Heart right ventricle (tissue), 16 donors: ENCODE results near the gene DOLK. TPM values are rescaled to one million over a fixed set of nuclear protein-coding genes. Genes with fewer than 3 reads are reported as not detected.

ENCODE experiments used
- ATAC-seq, 8 donors: fragments of 200-7000 bp; cut with Tn5 transposase; one replicate each; pipeline ENCODE4 v1.9.1; 2020; ENCODE audit warnings: mild to moderate bottlenecking in 8 of 8, moderate library complexity in 8 of 8, moderate number of reproducible peaks in 1 of 8
- DNase-seq, 2 donors: peaks; one replicate each; pipeline ENCODE4 v3.0.0-alpha.2; 2020
- H3K27ac ChIP-seq, 10 donors: fragments of 200-600 bp; sonication (generic) in 2 of 10; one replicate each; pipeline versions ENCODE4 v1.5.0 to v1.8.0; 2020 to 2022; ENCODE audit warnings: mild to moderate bottlenecking in 3 of 10
- H3K27me3 ChIP-seq, 7 donors: fragments of 200-600 bp; one replicate each; pipeline ENCODE4 v1.8.0; 2021 to 2022; ENCODE audit warnings: mild to moderate bottlenecking in 2 of 7
- H3K36me3 ChIP-seq, 9 donors: fragments of 200-600 bp; sonication (generic) in 1 of 9; one replicate each; pipeline versions ENCODE4 v1.5.0 to v1.8.0; 2020 to 2022; ENCODE audit warnings: mild to moderate bottlenecking in 2 of 9
- H3K4me1 ChIP-seq, 9 donors: fragments of 200-600 bp; sonication (generic) in 1 of 9; one replicate each; pipeline versions ENCODE4 v1.5.0 to v1.8.0; 2020 to 2022; ENCODE audit warnings: mild to moderate bottlenecking in 4 of 9
- H3K4me3 ChIP-seq, 10 donors: fragments of 200-600 bp; sonication (generic) in 2 of 10; one replicate each; pipeline versions ENCODE4 v1.5.0 to v1.8.0; 2020 to 2022; ENCODE audit warnings: mild to moderate bottlenecking in 7 of 10, moderate library complexity in 2 of 10
- H3K9me3 ChIP-seq, 11 donors: fragments of 200-600 bp in 10 of 11; sonication (generic) in 2 of 11; one replicate each; pipeline versions ENCODE4 v1.5.0 to v1.8.0; 2013 to 2022; ENCODE audit warnings: mild to moderate bottlenecking in 2 of 11, control low read depth in 1 of 11, moderate library complexity in 1 of 11
- WGBS, 2 donors: extraction: QIAGEN DNeasy Blood & Tissue Kit; methylation state at CpG; one replicate each; pipeline ENCODE4 v1.1.7; 2013; ENCODE audit warnings: inconsistent platforms in 1 of 2; 5-methylcytosine and 5-hydroxymethylcytosine counted together
- intact Hi-C, 10 donors: fragments of 100-400 bp; cut with DNase I; formaldehyde crosslinking; loops; one replicate each; pipeline versions ENCODE4 v1.11.1 to v1.14.2; 2022
- long read RNA-seq, 3 donors: library from polyadenylated mRNA; unstranded; transcript quantifications; one replicate each; pipeline ENCODE4 v2.0.0, GENCODE V29; 2020 to 2021
- polyA plus RNA-seq, 2 donors: library from polyadenylated mRNA; stranded (reverse); fragments of 200-250 nt; gene quantifications; one replicate each; pipeline ENCODE4 v1.2.3, GENCODE V29; 2013
- total RNA-seq, 10 donors: library from RNA; stranded (reverse); fragmentation: NEBNext Ultra II Directional in 3 of 10; extraction: Animal tissue kit (Norgen Biotek cat#: 25700) in 3 of 10; gene quantifications; one replicate each; pipeline versions ENCODE4 v1.2.1 to v1.2.4, GENCODE V29; 2021 to 2023
- TF ChIP-seq, protein P1 (sequence below), 9 donors: fragments of 200-600 bp; sonication (generic) in 2 of 9; IDR thresholded peaks; one replicate each; pipeline versions ENCODE4 v1.5.0 to v1.8.0; 2021 to 2022; ENCODE audit warnings: antibody characterized with exemption in 9 of 9, mild to moderate bottlenecking in 5 of 9, moderate library complexity in 1 of 9
- donor health status: Arrhythmogenic right ventricular cardiomyopathy.
- donor health status: ischemic (EF 13 %, LVEDD 7.1; RV severe dilation, severe dysfunction).
- donor health status: healthy with polysubstance abuse.
- donor health status: DM: no; HTN: yes; CAD: no.
- donor health status: DM: no; HTN: no; CAD: no.
- donor health status: ischemic (EF 25% LVEDD 6.9; RV normal size, moderate dysfunction).
- donor health status: ischemic (EF 25% LVEDD 5.7; RV mildly dilated, moderate dysfunction).
- donor health status: healthy.
- donor health status: DM: yes; HTN: yes; CAD: no.
- donor health status: Ischemic cardiomyopathy.
- donor health status: ischemic (EF 35%, LVEDD 5.7; RV mildly dilated, moderate dysfunction).
- donor health status: nonischemic (EF 11% LVEDD 7.7; RV severe dilation, severe dysfunction).
- donor health status: DM: yes; HTN: yes; CAD: no.
- donor health status: PGD.
- donor health status: ischemic (EF 29% LVEDD 5.4; RV normal size, mild dysfunction).
- donor health status: nonischemic (EF 23%, LVEDD 6.1; RV moderate dilation, normal function).

Gene DOLK
- total RNA-seq (10 to 100 TPM in 3 of 10 donors, 1 to 10 TPM in 7; 6.0 to 12.0 (median 8.8) TPM), polyA plus RNA-seq (10 to 100 TPM in 1 of 2 donors, 1 to 10 TPM in 1; 5.0 to 14.2 TPM)
- long read RNA-seq, donor 1, transcript DOLK-201 (1 exons, 2,090 nt) = major isoform, 20 of 20 reads
- long read RNA-seq, donor 1, partial matches to known transcripts = 0 of 20 reads
- long read RNA-seq, donor 1, other reads (novel, unspliced or antisense) = 0 of 20 reads
- long read RNA-seq, donor 2, transcript DOLK-201 (1 exons, 2,090 nt) = major isoform, 33 of 33 reads
- long read RNA-seq, donor 2, partial matches to known transcripts = 0 of 33 reads
- long read RNA-seq, donor 2, other reads (novel, unspliced or antisense) = 0 of 33 reads
- long read RNA-seq, donor 3, transcript DOLK-201 (1 exons, 2,090 nt) = major isoform, 47 of 47 reads
- long read RNA-seq, donor 3, partial matches to known transcripts = 0 of 47 reads
- long read RNA-seq, donor 3, other reads (novel, unspliced or antisense) = 0 of 47 reads

DNA sequence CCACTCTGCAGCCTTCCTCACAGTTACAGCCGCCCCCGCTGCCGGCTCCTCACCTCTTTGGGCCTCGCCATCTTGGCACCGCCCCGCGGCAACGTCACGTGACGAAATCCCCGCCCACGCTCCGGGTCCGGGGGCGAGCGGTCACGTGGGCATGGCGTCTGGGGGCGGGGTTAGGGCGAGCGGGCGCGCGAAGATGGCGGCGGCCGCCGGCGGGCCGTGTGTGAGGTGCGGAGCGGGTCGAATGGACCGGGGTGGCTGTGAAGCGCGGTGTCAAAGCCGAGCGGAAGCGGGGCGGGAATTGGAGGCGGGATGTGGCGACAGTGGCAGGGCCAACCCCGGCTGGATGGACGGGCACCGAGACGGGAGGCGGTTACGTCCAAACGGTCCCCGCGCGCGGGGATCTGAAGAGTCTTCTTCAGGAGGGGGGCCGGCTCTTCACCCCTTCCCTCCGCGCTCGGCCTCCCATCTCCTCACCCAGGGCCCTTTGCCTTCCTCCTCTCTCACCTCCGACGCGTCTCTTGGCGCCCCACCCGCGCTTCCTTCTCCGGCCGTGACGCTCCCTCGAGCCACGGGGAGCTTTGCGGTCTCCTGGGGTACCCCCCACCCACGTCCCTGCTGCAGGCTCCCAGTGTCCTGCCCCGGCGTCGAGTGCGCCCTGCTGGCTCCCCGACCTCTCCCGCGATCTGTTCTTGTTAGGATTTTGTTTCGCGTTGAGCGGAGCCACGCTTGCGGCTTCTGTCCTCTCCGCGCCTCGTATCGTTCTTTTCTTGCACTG lies at the start of gene DOLK, which contains the start of gene NUP188:
Gene DOLK (minus strand): TSS at position 77 of the 775 bp plus-strand sequence. CDS start 300 bp downstream, outside the sequence.
Gene NUP188 (plus strand): TSS at position 173 of the 775 bp plus-strand sequence. CDS start 21 bp downstream, at position 194.
- Histone ChIP-seq H3K4me1 (peaks cover 9 to 44% (median 29%) of the 10 kb centered on the region in 9 donors), H3K4me3 (peak within 1 kb of the TSS; percentile 73 to 96 (median 85)), H3K9me3 (no peaks in the 10 kb centered on the region), H3K27me3 (no peaks in the 10 kb centered on the region), H3K27ac (peak within 1 kb of the TSS; percentile 73 to 96 (median 93)), H3K36me3 (peaks cover 0 to 64% (median 15%) of the 10 kb centered on the region in 9 donors)
- TF ChIP-seq, protein P1, sequence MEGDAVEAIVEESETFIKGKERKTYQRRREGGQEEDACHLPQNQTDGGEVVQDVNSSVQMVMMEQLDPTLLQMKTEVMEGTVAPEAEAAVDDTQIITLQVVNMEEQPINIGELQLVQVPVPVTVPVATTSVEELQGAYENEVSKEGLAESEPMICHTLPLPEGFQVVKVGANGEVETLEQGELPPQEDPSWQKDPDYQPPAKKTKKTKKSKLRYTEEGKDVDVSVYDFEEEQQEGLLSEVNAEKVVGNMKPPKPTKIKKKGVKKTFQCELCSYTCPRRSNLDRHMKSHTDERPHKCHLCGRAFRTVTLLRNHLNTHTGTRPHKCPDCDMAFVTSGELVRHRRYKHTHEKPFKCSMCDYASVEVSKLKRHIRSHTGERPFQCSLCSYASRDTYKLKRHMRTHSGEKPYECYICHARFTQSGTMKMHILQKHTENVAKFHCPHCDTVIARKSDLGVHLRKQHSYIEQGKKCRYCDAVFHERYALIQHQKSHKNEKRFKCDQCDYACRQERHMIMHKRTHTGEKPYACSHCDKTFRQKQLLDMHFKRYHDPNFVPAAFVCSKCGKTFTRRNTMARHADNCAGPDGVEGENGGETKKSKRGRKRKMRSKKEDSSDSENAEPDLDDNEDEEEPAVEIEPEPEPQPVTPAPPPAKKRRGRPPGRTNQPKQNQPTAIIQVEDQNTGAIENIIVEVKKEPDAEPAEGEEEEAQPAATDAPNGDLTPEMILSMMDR (IDR thresholded peaks at IDR 0.05) = no peak
- ATAC-seq (peak; percentile 89 to 96 (median 94)), DNase-seq (peak; percentile 97 to 99)
- WGBS, 2 donors = 0 to 1% methylated on average over 82 to 86 of the region's 86 CpGs
- intact Hi-C loops = loop anchor here in 1 of 10 donors (10.0 kb wide), 1 partner anchor 263 kb away; the partner anchor contains the start of gene SET

DNA sequence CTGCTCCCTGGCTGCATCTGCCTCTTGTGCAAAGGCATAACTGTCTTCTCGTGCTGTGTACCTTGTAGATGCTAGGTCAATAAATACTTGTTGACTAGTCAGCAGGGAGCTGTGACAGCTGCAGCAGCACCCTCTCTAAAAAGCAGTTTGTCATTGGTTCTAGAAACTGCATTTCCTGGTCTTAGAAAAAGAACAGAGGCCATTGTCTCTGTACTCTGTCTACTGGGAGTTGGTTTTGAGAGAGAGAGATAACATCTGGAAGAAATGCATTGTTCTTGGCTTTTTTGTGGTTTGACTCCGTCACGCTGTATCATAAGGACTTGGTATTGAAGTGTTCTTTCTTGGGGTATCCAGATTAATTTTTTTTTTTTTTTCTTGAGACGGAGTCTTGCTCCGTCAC lies 48.4 kb upstream of the DOLK start:
- ATAC-seq = peak in 7 of 8 donors; percentile 33 to 75 (median 54)
- 77 to 83% methylated on average over 5 of the region's 5 CpGs for whole genome bisulfite sequencing, 2 donors

DNA sequence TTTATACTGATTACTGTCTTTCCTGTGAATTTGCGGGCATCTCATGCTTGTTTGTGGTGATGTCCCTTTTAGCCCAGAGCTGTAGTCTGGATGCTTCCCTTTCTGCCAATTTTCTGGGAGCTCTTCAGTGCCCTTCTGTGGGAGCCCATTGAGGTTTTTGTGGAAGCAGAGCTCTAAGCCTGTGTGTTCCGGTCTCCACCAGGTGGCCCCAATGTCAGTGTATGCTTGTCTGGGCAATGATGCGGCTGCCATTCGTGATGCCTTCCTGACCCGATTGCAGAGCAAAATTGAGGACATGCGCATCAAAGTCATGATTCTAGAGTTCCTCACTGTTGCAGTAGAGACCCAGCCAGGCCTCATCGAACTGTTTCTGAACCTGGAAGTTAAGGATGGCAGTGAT lies 45.6 kb upstream of the DOLK start:
- H3K4me3 ChIP-seq = no peak overlapping the region
- H3K9me3 ChIP-seq = no peaks in the 10 kb centered on the region
- H3K27ac ChIP-seq = no peak overlapping the region
- no peak for DNase-seq
- intact Hi-C loops = no loop called here
- H3K4me1 ChIP-seq = peaks cover 0 to 6% (median 0%) of the 10 kb centered on the region in 9 donors
- peaks cover 0 to 100% (median 53%) of the 10 kb centered on the region in 9 donors for H3K36me3 ChIP-seq
- ATAC-seq = no peak
- TF ChIP-seq, protein P1 (IDR thresholded peaks at IDR 0.05) = peak in 3 of 9 donors; percentile 15 to 35 (median 20)
- H3K27me3 ChIP-seq = no peaks in the 10 kb centered on the region
- WGBS, 2 donors = 78 to 81% methylated on average over 7 of the region's 7 CpGs

More for the DNA sequence above, 48.4 kb upstream of the DOLK start:
- no peak for DNase-seq
- H3K27me3 ChIP-seq = no peaks in the 10 kb centered on the region
- peaks cover 0 to 100% (median 67%) of the 10 kb centered on the region in 9 donors for H3K36me3 ChIP-seq
- peaks cover 0 to 6% (median 0%) of the 10 kb centered on the region in 9 donors for H3K4me1 ChIP-seq
- H3K27ac ChIP-seq = peak overlapping the region in 6 of 10 donors; percentile 21 to 60 (median 30)
- TF ChIP-seq, protein P1 (IDR thresholded peaks at IDR 0.05) = no peak
- H3K4me3 ChIP-seq = no peak overlapping the region
- no peaks in the 10 kb centered on the region for H3K9me3 ChIP-seq
- intact Hi-C loops = no loop called here

DNA sequence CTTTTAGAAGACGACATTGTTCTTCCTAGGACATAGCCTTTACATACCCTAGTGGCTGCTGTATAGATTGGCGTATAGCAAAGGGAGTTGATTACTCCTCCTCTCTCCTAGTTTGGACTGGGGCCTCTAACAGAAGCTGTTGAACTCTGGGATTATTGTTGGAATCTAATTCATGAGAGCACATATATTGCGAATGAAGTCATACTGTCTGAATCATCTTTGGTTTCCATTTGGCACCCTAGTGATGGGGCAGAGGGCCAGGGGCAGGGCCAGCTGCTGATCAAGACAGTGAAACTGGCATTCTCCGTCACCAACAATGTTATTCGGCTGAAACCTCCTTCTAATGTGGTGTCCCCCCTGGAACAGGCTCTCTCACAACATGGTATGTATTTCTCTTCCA lies 40.4 kb upstream of the DOLK start:
- no peaks in the 10 kb centered on the region for H3K27me3 ChIP-seq
- no peaks in the 10 kb centered on the region for H3K9me3 ChIP-seq
- H3K27ac ChIP-seq = peak overlapping the region in 5 of 10 donors; percentile 33 to 74 (median 54)
- TF ChIP-seq, protein P1 (IDR thresholded peaks at IDR 0.05) = no peak
- peak; percentile 25 to 89 (median 68) for ATAC-seq
- WGBS, 2 donors = 86 to 88% methylated on average over 5 of the region's 5 CpGs
- peaks cover 0 to 100% (median 44%) of the 10 kb centered on the region in 9 donors for H3K36me3 ChIP-seq
- intact Hi-C loops = loop anchor here in 1 of 10 donors (10.0 kb wide), 1 partner anchor 393 kb away; no protein-coding TSS in a partner anchor
- no peak overlapping the region for H3K4me3 ChIP-seq
- peaks cover 0 to 7% (median 0%) of the 10 kb centered on the region in 9 donors for H3K4me1 ChIP-seq
- DNase-seq = peak in 1 of 2 donors; percentile 38
